C4-2B (cell line): ENCODE results near the gene REXO1.

Source experiments
- ZFX ChIP-seq: fragments of 450-650 bp; IDR thresholded peaks from 2 replicates; pipeline ENCODE4 v1.6.1; 2017
- TF ChIP-seq, protein P1 (sequence below): fragments of 450-650 bp; conservative IDR thresholded peaks from 2 replicates; pipeline ENCODE4 v1.5.1; 2017; ENCODE audit warnings: mild to moderate bottlenecking

GRCh38 chr19:1815605-1816529 lies 32.4 kb downstream of the REXO1 start:
- TF ChIP-seq, protein P1, sequence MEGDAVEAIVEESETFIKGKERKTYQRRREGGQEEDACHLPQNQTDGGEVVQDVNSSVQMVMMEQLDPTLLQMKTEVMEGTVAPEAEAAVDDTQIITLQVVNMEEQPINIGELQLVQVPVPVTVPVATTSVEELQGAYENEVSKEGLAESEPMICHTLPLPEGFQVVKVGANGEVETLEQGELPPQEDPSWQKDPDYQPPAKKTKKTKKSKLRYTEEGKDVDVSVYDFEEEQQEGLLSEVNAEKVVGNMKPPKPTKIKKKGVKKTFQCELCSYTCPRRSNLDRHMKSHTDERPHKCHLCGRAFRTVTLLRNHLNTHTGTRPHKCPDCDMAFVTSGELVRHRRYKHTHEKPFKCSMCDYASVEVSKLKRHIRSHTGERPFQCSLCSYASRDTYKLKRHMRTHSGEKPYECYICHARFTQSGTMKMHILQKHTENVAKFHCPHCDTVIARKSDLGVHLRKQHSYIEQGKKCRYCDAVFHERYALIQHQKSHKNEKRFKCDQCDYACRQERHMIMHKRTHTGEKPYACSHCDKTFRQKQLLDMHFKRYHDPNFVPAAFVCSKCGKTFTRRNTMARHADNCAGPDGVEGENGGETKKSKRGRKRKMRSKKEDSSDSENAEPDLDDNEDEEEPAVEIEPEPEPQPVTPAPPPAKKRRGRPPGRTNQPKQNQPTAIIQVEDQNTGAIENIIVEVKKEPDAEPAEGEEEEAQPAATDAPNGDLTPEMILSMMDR: no peak
- no peak for TF ChIP-seq ZFX
